ENCODE results near the gene CD99L2. TPM values are rescaled to one million over a fixed set of nuclear protein-coding genes. Genes with fewer than 3 reads are reported as not detected.

CD99L2 gene, protein sequence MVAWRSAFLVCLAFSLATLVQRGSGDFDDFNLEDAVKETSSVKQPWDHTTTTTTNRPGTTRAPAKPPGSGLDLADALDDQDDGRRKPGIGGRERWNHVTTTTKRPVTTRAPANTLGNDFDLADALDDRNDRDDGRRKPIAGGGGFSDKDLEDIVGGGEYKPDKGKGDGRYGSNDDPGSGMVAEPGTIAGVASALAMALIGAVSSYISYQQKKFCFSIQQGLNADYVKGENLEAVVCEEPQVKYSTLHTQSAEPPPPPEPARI
- total RNA-seq (36.2 and 40.6 TPM in 2 replicates), polyA plus RNA-seq (55.5 and 62.5 TPM in 2 replicates), polyA minus RNA-seq (ENCODE audit: low replicate concordance) (68.8 and 76.5 TPM in 2 replicates)
- polyA plus RNA-seq (2012): 54.1 and 57.1 TPM in 2 replicates

GRCh38 chrX:150898343-150899190, at the start of gene CD99L2:
TSS of gene CD99L2 (minus strand) at chrX:150898668. CDS start at chrX:150898588, 80 bp downstream.
- Histone ChIP-seq H3K4me1 (ENCODE audit: control insufficient read depth, extremely low read depth, insufficient read depth, low read length) (no peaks in the 10 kb centered on the region), H3K27ac (ENCODE audit: insufficient read depth, low read length) (peak within 1 kb of the TSS; percentile 63), H3K4me3 (replicated peaks in 1 of 4; ENCODE audit: control extremely low read depth in 1 of 4, insufficient read depth in 1 of 4, low read depth in 3 of 4, low read length in 4 of 4) (peak within 1 kb of the TSS; percentile 52 to 78 (median 62)), H3K36me3 (ENCODE audit: control insufficient read depth, insufficient read depth, low read length) (no peaks in the 10 kb centered on the region), H2AFZ (ENCODE audit: low read length) (peak within 1 kb of the TSS; percentile 48), H3K4me2 (ENCODE audit: extremely low read depth, insufficient read depth, low read length) (peak within 1 kb of the TSS; percentile 71), H4K20me1 (ENCODE audit: control insufficient read depth, extremely low read depth, insufficient read depth, low read length) (no peaks in the 10 kb centered on the region), H3K9me3 (ENCODE audit: control insufficient read depth, insufficient read depth, low read depth, low read length) (no peaks in the 10 kb centered on the region), H3K9ac (ENCODE audit: insufficient read depth, low read length) (peak within 1 kb of the TSS; percentile 77), H3K79me2 (ENCODE audit: control insufficient read depth, insufficient read depth, low read length) (peaks cover 5% of the 10 kb centered on the region), H3K27me3 (ENCODE audit: control insufficient read depth, insufficient read depth, low read length) (no peaks in the 10 kb centered on the region)
- DNase-seq (ENCODE audit: low read depth in 2 of 2): peak; percentile 79
- TF ChIP-seq EZH2 (IDR thresholded peaks at IDR 0.05; ENCODE audit: low read length, missing control alignments): no peak

DNA sequence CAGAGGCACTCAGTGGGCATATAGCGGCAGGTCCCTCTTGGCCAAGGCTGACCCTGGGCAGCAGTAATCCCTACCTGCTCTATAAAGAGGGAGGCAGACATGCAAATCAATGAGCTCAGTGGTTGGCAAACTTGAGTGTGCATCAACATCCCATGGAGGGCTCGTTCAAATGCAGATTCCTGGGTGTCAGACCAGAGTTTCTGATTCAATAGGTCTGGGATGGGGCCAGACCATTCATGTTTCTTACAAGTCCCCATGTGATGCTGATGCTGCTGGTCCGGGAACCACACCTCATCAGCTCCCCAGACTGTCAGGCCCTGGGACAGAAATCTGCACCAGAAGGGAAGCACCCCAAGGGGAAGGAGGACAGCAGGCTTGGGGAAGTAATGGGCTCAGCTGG, 45.8 kb upstream of the CD99L2 start:
- Histone ChIP-seq H3K27me3 (ENCODE audit: control insufficient read depth, insufficient read depth, low read length) (no peaks in the 10 kb centered on the region), H3K4me3 (replicated peaks in 1 of 4; ENCODE audit: control extremely low read depth in 1 of 4, insufficient read depth in 1 of 4, low read depth in 3 of 4, low read length in 4 of 4) (no peak overlapping the region), H3K36me3 (ENCODE audit: control insufficient read depth, insufficient read depth, low read length) (no peaks in the 10 kb centered on the region), H3K4me1 (ENCODE audit: control insufficient read depth, extremely low read depth, insufficient read depth, low read length) (no peaks in the 10 kb centered on the region), H3K79me2 (ENCODE audit: control insufficient read depth, insufficient read depth, low read length) (no peaks in the 10 kb centered on the region), H3K9me3 (ENCODE audit: control insufficient read depth, insufficient read depth, low read depth, low read length) (no peaks in the 10 kb centered on the region), H3K27ac (ENCODE audit: insufficient read depth, low read length) (no peak overlapping the region), H3K9ac (ENCODE audit: insufficient read depth, low read length) (no peak overlapping the region), H2AFZ (ENCODE audit: low read length) (no peak overlapping the region), H4K20me1 (ENCODE audit: control insufficient read depth, extremely low read depth, insufficient read depth, low read length) (no peaks in the 10 kb centered on the region), H3K4me2 (ENCODE audit: extremely low read depth, insufficient read depth, low read length) (no peak overlapping the region)
- DNase-seq (ENCODE audit: low read depth in 2 of 2): no peak
- TF ChIP-seq EZH2 (IDR thresholded peaks at IDR 0.05; ENCODE audit: low read length, missing control alignments): no peak
- TF ChIP-seq CTCF (conservative IDR thresholded peaks at IDR 0.05 in 1 of 2, IDR thresholded peaks at IDR 0.05 in 1 of 2; ENCODE audit: low read depth in 1 of 2, low read length in 2 of 2): no peak

GRCh38 chrX:150942942-150943594, 44.6 kb upstream of the CD99L2 start:
- Histone ChIP-seq H3K27me3 (ENCODE audit: control insufficient read depth, insufficient read depth, low read length) (no peaks in the 10 kb centered on the region), H4K20me1 (ENCODE audit: control insufficient read depth, extremely low read depth, insufficient read depth, low read length) (no peaks in the 10 kb centered on the region), H3K9ac (ENCODE audit: insufficient read depth, low read length) (no peak overlapping the region), H3K4me1 (ENCODE audit: control insufficient read depth, extremely low read depth, insufficient read depth, low read length) (no peaks in the 10 kb centered on the region), H3K4me2 (ENCODE audit: extremely low read depth, insufficient read depth, low read length) (no peak overlapping the region), H3K27ac (ENCODE audit: insufficient read depth, low read length) (no peak overlapping the region), H3K9me3 (ENCODE audit: control insufficient read depth, insufficient read depth, low read depth, low read length) (no peaks in the 10 kb centered on the region), H2AFZ (ENCODE audit: low read length) (no peak overlapping the region), H3K4me3 (replicated peaks in 1 of 4; ENCODE audit: control extremely low read depth in 1 of 4, insufficient read depth in 1 of 4, low read depth in 3 of 4, low read length in 4 of 4) (no peak overlapping the region), H3K36me3 (ENCODE audit: control insufficient read depth, insufficient read depth, low read length) (no peaks in the 10 kb centered on the region), H3K79me2 (ENCODE audit: control insufficient read depth, insufficient read depth, low read length) (no peaks in the 10 kb centered on the region)
- DNase-seq (ENCODE audit: low read depth in 2 of 2): peak in 1 of 2 donors; percentile 4
- no peak for TF ChIP-seq EZH2 (IDR thresholded peaks at IDR 0.05; ENCODE audit: low read length, missing control alignments)
- no peak for TF ChIP-seq CTCF (conservative IDR thresholded peaks at IDR 0.05 in 1 of 2, IDR thresholded peaks at IDR 0.05 in 1 of 2; ENCODE audit: low read depth in 1 of 2, low read length in 2 of 2)
